LNCaP clone FGC (cell line): ENCODE results near the gene HSD11B1.

ENCODE experiments used
- DNase-seq: peaks from one replicate; pipeline ENCODE4 v3.0.0-alpha.2; 2011; ENCODE audit warnings: low read depth
- H3K4me3 ChIP-seq: 2 replicates; pipeline ENCODE4 v1.5.1; 2011; ENCODE audit warnings: mild to moderate bottlenecking, low read depth, low read length, control low read depth
- CTCF ChIP-seq: IDR thresholded peaks from 2 replicates; pipeline ENCODE4 v1.5.1; 2012; ENCODE audit warnings: mild to moderate bottlenecking; ENCODE audit not compliant: control insufficient read depth, insufficient read depth; ENCODE audit errors: extremely low read depth

The HSD11B1 gene

GRCh38 chr1:209756615-209757445 is 52.2 kb downstream of the HSD11B1 start:
- H3K4me3 ChIP-seq, result no peak overlapping the region
- no peak for TF ChIP-seq CTCF
- no peak for DNase-seq

- no peak for TF ChIP-seq CTCF
- DNase-seq, result no peak
- no peak overlapping the region for H3K4me3 ChIP-seq
These were observed 53.8 kb downstream of the HSD11B1 start for GRCh38 chr1:209758400-209758799.

GRCh38 chr1:209759829-209760359 is 55.2 kb downstream of the HSD11B1 start:
- H3K4me3 ChIP-seq, result no peak overlapping the region
- no peak for DNase-seq
- TF ChIP-seq CTCF, result no peak

GRCh38 chr1:209761011-209761635 is 56.5 kb downstream of the HSD11B1 start:
- no peak overlapping the region for H3K4me3 ChIP-seq
- no peak for TF ChIP-seq CTCF
- DNase-seq, result no peak

GRCh38 chr1:209766051-209766450 is 61.4 kb downstream of the HSD11B1 start:
- DNase-seq, result no peak
- no peak for TF ChIP-seq CTCF
- H3K4me3 ChIP-seq, result no peak overlapping the region

- no peak for TF ChIP-seq CTCF
- no peak overlapping the region for H3K4me3 ChIP-seq
- no peak for DNase-seq
These were observed 62.5 kb downstream of the HSD11B1 start for GRCh38 chr1:209767096-209767495.
